Right ventricle myocardium superior (tissue), 1 donor: ENCODE measurements around the gene RNF113B. TPM values are rescaled to one million over a fixed set of nuclear protein-coding genes. Genes with fewer than 3 reads are reported as not detected.

ENCODE experiments used
- ATAC-seq: fragments of 200-7000 bp; cut with Tn5 transposase; one replicate; pipeline ENCODE4 v1.9.1; 2020; ENCODE audit warnings: mild to moderate bottlenecking; ENCODE audit not compliant: poor library complexity
- DNase-seq: peaks from one replicate; pipeline ENCODE4 v3.0.0-alpha.2; 2020
- intact Hi-C: fragments of 100-400 bp; cut with DNase I; formaldehyde crosslinking; loops from one replicate; pipeline ENCODE4 v1.11.2; 2022
- microRNA-seq: library from miRNA; unstranded; fragments of <30 nt; microRNA quantifications from one replicate; pipeline ENCODE4 v1.2.0, GENCODE V29; 2020
- total RNA-seq: library from RNA; stranded (reverse); fragmentation: NEBNext Ultra II Directional; extraction: Animal tissue kit (Norgen Biotek cat#: 25700); gene quantifications from one replicate; pipeline ENCODE4 v1.2.1, GENCODE V29; 2021
- donor health status: DM: no; HTN: yes; CAD: no; lungs with severe emphysema.

RNF113B gene
- total RNA-seq, 1 donor from 2014 or later, result not detected

DNA sequence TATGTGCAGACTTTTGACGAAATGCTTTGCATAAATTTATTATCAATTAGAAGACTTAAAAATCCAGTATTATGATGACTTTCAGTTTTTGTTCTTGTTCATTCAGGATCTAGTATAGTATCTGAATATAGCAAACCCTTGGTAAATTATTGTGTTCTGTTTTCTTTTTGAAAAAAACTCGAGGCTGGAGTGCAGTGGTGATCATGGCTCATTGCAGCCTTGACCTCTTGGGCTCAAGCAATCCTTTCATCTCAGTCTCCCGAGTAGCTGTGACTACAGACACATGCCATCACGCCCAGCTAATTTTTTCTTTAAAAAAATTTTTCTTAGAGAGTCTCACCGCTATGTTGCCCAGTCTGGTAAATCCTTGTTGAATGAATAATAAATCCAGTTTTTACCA lies 29.5 kb downstream of the RNF113B start:
- DNase-seq (no peak), ATAC-seq (no peak)
- intact Hi-C loops, result no loop called here

DNA sequence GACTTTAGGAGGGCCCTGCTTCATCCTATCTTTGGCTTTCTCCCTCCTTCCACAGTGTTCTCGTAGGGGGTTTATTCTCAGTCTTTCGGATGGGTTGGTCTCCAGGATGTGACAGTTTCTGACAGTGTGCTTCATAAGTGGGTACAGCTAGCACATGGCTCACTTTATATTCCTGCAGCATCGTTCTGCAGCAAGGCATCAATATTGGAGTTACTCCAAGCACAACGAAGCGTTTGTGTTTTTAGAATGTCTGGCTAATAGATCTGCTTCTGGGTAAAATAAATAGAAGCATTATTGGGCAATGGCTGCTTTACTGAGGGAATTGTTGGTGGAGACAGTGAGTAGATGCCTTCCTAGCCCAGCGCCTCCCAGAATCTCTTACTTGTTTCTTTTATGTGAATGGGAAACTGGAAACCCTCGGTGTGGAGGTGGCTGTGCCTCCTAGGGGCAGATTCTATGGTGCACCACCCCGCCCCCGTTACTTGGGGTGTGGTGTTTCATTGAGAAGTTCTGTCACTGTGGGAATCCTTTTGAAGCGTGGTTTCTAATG lies 32.2 kb downstream of the RNF113B start:
- ATAC-seq, result no peak
- no peak for DNase-seq
- intact Hi-C loops, result no loop called here

DNA sequence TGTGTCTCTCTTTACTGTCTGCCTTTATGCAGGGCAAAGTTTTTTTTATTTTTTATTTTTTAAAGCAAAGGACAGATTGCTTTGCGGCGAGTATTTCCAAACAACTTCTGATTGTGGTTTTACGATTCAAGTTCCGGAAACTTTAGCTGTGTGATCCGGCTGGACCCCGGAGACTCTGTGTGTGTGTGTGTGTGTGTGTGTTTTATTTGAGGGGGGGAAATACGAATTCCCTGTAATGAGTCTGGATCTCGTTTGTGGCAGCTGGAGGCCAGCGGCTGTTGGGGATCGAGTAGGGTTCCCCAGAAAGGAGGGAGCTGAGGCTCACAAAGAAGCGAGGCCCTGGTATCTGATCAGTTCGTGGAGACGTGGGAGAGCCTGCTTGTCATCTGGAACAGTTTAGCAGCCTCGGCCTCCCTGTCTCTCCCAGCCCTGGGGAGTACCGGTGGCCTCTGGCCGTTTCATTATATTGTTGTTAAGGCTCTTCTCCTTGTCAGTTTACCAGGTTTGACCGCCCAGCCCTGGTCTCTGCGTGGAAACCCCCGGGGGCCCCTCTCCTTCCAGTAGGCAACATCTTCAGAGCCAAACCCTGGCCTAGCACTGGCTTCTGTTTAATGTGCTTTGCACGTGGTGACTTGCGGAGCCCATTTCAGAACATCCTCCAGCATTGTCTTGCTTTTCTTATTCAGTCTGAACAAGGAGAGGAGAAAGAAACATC lies 32.9 kb downstream of the RNF113B start:
- DNase-seq (no peak), ATAC-seq (no peak)
- intact Hi-C loops, result no loop called here

DNA sequence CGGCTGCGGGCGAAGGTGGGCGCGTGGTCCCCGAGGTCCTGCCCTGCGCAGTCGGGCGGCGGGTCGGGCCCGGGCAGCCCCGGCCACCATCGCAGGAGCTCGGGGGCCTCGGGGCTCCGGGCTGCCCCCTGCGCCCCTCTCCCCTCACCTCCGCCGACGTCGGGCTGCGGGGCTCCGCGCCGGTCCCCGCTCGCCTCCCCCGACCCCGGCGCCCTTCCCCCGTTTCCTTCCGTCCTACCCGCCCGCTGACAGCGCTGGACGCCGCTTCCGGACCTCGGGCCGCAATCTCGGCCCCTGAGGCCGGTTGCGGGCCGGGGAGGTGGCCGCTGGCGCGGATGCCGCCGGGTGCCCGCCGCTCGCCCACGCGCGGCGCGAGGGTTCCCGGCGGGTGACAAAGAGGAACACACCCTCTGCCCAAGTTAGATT lies 33.5 kb downstream of the RNF113B start:
- peak; percentile 50 for DNase-seq
- peak; percentile 25 for ATAC-seq
- intact Hi-C loops, result no loop called here

DNA sequence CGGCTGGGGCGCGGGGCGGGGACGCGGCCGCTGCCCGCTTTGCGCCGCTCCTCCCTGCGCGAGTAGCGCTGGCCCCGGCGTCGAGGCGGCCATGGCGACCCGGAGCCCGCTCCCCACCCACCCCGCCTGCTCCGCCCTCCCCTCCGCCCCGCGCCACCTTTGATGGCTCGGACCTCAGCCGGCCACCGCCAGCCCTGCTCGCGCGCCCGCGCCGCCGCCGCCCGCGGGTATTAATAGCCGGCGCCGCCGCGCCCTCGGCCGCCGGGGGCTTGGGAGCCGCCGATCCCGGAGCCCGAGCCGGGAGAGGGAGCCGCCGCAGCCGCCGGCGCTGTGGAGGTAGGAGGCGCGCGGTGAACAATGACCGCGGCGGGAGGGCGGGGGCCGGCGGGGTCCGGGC lies 33.9 kb downstream of the RNF113B start:
- peak; percentile 63 for DNase-seq
- intact Hi-C loops, result no loop called here
- ATAC-seq, result peak; percentile 44

DNA sequence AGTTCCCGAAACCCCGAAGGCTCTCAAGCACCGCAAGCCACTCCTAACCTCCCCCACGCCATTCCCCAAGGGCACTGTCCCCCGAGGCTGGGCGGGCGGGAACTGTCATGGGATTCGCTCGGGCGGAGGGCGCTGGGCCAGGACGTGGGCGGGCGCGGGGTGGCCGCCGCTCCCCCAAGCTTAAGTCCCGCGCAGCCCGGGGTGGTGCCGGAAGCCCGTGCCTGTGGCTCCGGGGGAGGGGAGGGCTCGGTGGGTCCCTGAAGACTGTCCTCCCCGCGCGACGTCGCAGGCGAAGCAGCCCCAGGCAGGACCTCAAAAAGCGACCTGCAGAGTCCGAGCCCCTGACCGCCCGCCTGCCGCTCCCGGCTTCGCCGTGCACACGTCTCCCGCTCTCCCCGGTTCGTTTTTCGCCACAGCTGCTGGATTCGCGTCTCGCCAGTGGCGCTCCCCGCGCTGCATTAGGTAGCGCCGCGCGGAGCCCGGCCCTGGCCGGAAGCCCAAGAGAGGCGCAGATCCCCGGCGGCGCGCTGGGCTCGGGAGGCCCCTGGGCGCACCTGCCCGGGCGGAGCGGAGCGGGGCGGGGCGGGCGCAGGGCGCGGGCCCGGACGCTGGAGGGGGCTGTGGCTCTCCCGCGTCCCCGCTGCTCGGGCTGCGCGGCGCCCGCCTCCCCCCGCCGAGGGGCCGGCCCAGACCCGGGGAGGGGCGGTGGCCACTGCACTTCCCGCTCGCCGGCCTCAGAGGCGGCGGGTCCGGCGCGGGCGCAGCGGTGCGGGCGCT lies 34.5 kb downstream of the RNF113B start, which contains the start of gene FARP1:
Gene FARP1, plus strand, starts transcription at position 715 of the 777 bp plus-strand sequence. CDS start 70,149 bp downstream, outside the sequence.
- ATAC-seq, result peak; percentile 96
- intact Hi-C loops, result no loop called here
- DNase-seq, result peak; percentile 84

DNA sequence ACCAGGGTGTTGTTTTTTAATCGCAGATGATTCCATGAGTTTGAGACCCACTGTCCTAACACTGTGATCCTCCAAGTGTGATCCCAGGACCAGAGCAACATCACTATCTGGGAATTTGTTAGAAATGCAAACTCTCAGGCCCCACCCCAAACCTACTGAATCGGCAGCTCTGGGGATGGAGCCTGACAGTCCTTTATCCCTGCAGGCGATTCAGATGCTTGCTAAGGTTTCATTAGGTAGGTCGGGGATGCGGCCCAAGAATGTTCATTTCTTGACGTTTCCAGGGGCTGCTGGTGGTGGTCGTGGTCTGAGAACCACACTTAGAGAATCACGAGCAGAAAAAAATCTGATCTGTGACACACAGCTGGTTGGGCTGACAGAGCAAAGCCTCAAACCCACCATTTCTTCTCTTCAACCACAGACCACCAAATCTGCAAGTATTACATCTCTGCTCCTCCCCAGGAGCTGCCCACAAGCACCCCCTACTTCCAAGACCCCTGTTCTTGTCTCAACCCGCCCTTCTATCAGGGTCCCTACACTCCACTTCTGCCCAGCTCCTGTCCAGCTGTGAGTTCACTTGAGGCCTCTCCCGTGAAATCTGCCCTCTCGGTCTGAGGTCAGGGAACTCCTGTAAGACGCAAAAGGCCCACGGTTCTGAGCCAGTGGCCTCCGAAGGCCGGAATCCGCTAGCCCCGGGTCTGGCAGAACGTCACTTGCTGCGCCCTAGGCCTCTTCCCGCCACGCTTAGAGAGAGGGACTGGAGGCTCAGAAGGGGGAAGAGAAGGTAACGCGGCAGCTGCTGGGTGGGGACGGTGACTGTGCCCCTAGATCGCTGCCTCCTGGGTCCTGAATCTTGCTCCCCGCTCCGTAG lies 35.3 kb downstream of the RNF113B start:
- ATAC-seq, result peak; percentile 12
- DNase-seq, result peak; percentile 46
- intact Hi-C loops, result no loop called here

DNA sequence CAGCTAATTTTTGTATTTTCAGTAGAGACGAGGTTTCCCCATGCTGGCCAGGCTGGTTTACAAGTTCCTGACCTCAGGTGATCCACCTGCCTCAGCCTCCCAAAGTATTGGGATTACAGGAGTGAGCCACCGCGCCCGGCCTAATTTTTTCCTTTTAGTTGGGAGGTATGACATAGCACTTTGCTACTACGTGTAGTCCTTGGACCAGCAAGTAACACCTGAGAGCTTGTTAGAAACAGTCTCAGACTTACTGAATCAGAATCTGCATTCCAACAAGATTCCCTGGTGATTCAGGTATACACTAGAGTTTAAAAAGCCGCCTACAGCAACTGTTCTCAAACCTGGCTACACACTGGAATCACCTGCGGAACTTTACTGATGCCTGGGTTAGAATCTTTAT lies 36.0 kb downstream of the RNF113B start:
- intact Hi-C loops, result no loop called here
- DNase-seq, result no peak
- ATAC-seq, result no peak

DNA sequence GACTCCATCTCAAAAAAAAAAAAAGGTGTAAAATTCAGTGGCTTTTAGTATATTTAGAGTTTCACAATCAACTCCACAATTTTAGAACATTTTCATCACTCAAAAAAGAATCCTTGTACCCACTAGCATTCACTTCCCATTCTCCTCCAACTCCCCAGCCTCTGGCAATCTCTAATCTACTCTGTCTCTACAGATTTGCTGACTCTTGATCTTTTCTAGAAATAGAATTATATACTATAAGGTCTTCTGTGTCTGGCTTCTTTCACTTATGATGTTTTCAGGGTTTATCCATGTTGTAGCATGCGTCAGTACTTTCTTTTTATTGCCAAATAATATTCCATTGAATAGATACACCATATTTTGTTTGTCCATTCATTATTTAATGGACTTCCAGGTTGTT lies 42.2 kb downstream of the RNF113B start:
- DNase-seq (no peak), ATAC-seq (no peak)
- intact Hi-C loops, result no loop called here

DNA sequence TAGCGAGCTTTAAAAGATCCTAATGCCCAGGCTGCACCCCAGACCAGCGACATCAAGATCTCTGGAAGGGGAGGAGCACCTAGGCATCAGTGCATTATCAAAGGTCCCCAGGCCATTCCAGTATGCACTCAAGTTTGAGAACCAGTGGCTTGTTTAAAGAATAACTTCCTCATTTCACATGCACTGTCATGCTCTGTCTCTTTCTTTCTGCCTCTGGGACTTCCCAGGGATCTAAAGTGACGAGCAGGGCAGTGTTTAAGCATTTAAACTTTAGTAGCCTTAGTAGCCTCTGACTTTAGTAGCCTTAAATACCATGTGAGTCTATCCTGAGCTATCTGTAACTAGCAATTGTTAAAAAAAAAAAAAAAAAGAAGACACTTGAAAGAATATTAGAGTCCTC lies 43.1 kb downstream of the RNF113B start:
- DNase-seq (no peak), ATAC-seq (no peak)
- intact Hi-C loops, result no loop called here

DNA sequence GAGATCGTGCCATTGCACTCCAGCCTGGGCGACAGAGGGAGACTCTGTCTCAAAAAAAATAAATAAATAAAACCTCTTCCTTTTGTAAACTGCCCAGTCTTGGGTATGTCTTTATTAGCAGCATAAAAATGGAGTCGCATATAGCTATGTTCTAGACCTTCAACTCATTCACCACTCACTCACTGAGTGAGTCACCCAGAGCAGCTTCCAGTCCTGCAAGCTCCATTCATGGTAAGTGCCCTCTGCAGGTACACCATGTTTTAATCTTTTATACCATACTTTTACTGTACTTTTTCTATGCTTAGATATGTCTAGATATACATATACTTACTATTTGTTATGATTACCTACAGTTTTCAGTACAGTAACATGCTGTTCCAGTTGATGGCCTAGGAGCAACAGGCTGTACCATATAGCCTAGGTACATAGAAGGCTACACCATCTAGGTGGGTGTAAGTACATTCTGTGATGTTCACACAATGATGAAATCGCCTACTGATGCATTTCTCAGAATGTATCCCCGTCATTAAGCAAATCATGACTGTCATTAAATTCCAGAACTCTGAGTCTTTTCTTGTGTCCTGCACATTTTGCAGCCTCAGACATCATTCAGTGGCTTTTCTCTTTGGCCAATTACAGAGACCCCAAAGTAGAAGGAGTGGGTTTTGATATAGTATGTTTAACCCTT lies 47.9 kb downstream of the RNF113B start:
- intact Hi-C loops, result no loop called here
- no peak for ATAC-seq
- no peak for DNase-seq

Small RNAs within 50 kb of the gene (microRNA-seq; reads per million reads assigned to microRNA genes)
- gene MIR3170, result not detected

Other genes with a start within 250 kb of the RNF113B start
- 86.5 TPM for gene IPO5, start 223.6 kb downstream of the RNF113B start, total RNA-seq
- 11.1 TPM for gene FARP1, start 34.2 kb downstream of the RNF113B start, total RNA-seq